Measurements from ENCODE around the gene LYST. TPM values are rescaled to one million over a fixed set of nuclear protein-coding genes. Genes with fewer than 3 reads are reported as not detected.

LYST gene
- total RNA-seq, 1 experiment from 2014 or later, result 23.9 TPM

DNA sequence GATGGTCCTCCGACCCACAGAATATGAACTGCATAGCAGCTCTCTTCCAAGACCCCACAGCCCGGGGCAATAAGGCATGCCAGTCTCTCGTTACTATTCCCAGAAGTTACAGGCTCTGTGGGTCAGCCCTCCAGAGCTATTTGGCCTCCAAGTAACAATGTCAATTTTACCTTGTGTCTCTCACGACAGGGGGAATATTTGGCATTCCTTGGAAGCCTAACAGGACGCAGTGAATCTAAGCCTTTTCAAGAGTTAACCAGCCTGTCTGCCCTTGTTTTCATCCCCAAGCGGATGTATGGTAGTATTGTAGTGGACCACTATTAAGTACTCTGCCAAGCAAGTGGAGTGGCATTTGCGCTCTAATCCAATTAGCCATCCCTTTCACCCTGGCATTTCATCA, 192.7 kb downstream of the LYST start:
- TF ChIP-seq, protein P1, sequence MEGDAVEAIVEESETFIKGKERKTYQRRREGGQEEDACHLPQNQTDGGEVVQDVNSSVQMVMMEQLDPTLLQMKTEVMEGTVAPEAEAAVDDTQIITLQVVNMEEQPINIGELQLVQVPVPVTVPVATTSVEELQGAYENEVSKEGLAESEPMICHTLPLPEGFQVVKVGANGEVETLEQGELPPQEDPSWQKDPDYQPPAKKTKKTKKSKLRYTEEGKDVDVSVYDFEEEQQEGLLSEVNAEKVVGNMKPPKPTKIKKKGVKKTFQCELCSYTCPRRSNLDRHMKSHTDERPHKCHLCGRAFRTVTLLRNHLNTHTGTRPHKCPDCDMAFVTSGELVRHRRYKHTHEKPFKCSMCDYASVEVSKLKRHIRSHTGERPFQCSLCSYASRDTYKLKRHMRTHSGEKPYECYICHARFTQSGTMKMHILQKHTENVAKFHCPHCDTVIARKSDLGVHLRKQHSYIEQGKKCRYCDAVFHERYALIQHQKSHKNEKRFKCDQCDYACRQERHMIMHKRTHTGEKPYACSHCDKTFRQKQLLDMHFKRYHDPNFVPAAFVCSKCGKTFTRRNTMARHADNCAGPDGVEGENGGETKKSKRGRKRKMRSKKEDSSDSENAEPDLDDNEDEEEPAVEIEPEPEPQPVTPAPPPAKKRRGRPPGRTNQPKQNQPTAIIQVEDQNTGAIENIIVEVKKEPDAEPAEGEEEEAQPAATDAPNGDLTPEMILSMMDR (IDR thresholded peaks at IDR 0.05; ENCODE audit: unreplicated experiment), result no peak
- Mint-ChIP-seq H3K27me3 (ENCODE audit: insufficient read depth, unreplicated experiment) (no peaks in the 10 kb centered on the region), H3K9me3 (ENCODE audit: unreplicated experiment) (peaks cover 53% of the 10 kb centered on the region), H3K27ac (ENCODE audit: low read depth, unreplicated experiment) (peak overlapping the region; percentile 87), H3K4me3 (ENCODE audit: unreplicated experiment) (no peak overlapping the region), H3K36me3 (ENCODE audit: insufficient read depth, unreplicated experiment) (peaks cover 40% of the 10 kb centered on the region), H3K4me1 (ENCODE audit: insufficient read depth, unreplicated experiment) (peaks cover 6% of the 10 kb centered on the region)
- CTCF ChIA-PET, result interaction anchor here (0.7 kb wide), 1 partner anchor 59 kb away, joined by 6 read pairs; no protein-coding TSS in a partner anchor
- DNase-seq (ENCODE audit: unreplicated experiment), result no peak
- no TSS peak for BruUV-seq (replicated peaks)
- POLR2A ChIA-PET, result interaction anchor here (0.6 to 1.1 kb wide), 3 partner anchors 16 to 168 kb away, joined by 3 to 4 read pairs (median 4); no protein-coding TSS in a partner anchor
- intact Hi-C loops (cut with micrococcal nuclease), result no loop called here

DNA sequence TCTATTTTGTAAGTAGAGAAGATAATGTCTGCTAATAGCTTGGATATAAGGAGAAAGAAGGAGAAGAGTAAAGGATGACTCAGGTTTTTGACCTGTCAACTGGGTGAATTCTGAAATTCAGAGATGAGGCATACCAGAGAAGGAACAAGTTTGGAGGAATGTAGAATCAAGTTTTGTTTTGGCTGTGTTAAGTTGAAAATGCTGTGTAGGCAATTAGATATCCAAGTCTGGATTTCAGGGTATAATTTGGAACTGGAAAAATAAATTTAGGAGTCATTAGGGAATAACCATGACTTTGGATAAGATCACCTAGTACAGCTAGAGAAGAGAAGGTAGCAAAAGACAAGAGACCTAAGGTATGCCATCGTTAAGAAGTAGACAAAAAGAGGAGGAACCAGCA, 194.7 kb downstream of the LYST start:
- intact Hi-C loops (cut with micrococcal nuclease), result no loop called here
- Mint-ChIP-seq H3K4me3 (ENCODE audit: unreplicated experiment) (no peak overlapping the region), H3K27me3 (ENCODE audit: insufficient read depth, unreplicated experiment) (no peaks in the 10 kb centered on the region), H3K36me3 (ENCODE audit: insufficient read depth, unreplicated experiment) (peaks cover 40% of the 10 kb centered on the region), H3K4me1 (ENCODE audit: insufficient read depth, unreplicated experiment) (peaks cover 6% of the 10 kb centered on the region), H3K9me3 (ENCODE audit: unreplicated experiment) (peaks cover 53% of the 10 kb centered on the region), H3K27ac (ENCODE audit: low read depth, unreplicated experiment) (peak overlapping the region; percentile 0)
- ChIA-PET CTCF (no interaction called here), POLR2A (interaction anchor here (0.8 to 1.5 kb wide), 2 partner anchors 13 to 168 kb away, joined by 3 to 4 read pairs; partner anchors contain the start of gene B3GALNT2)
- TF ChIP-seq, protein P1 (IDR thresholded peaks at IDR 0.05; ENCODE audit: unreplicated experiment), result no peak
- no peak for DNase-seq (ENCODE audit: unreplicated experiment)
- no TSS peak for BruUV-seq (replicated peaks)

DNA sequence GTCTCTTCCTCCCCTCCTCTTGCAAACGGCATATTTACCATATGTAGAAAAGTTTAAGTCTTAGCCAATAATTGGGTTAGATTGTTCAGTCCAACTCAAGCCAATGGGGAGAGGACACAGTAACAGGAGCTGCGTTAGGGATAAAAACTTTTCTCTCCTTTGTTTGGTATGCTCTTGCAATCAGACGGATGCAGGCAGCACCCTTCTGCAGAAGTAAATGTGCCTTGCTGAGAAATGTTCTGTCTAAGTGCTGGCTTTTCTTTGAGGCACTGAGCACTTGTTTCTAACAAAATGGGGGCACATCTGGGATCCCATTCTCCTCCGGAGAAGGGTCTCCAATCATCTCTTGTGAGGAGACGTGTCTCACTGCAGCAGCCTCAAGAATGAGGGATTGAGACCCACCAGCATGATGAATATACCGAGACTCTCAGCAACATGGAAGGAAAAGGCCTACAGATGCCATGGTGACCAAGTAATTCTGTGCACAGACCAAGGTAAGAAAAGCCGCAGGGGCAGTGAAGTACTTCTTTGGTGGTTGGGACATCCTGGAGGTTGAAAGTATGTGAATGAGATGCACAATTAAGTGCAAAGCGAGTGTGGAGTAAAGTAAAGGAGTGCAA, 196.4 kb downstream of the LYST start:
- Mint-ChIP-seq H3K4me1 (ENCODE audit: insufficient read depth, unreplicated experiment) (peaks cover 5% of the 10 kb centered on the region), H3K4me3 (ENCODE audit: unreplicated experiment) (no peak overlapping the region), H3K27ac (ENCODE audit: low read depth, unreplicated experiment) (peak overlapping the region; percentile 24), H3K27me3 (ENCODE audit: insufficient read depth, unreplicated experiment) (no peaks in the 10 kb centered on the region), H3K36me3 (ENCODE audit: insufficient read depth, unreplicated experiment) (peaks cover 27% of the 10 kb centered on the region), H3K9me3 (ENCODE audit: unreplicated experiment) (peaks cover 51% of the 10 kb centered on the region)
- CTCF ChIA-PET, result interaction anchor here (1.3 kb wide), 1 partner anchor 9 kb away, joined by 5 read pairs; no protein-coding TSS in a partner anchor
- TF ChIP-seq, protein P1 (IDR thresholded peaks at IDR 0.05; ENCODE audit: unreplicated experiment), result no peak
- POLR2A ChIA-PET, result no interaction called here
- intact Hi-C loops (cut with micrococcal nuclease), result no loop called here
- DNase-seq (ENCODE audit: unreplicated experiment), result no peak
- BruUV-seq (replicated peaks), result no TSS peak

DNA sequence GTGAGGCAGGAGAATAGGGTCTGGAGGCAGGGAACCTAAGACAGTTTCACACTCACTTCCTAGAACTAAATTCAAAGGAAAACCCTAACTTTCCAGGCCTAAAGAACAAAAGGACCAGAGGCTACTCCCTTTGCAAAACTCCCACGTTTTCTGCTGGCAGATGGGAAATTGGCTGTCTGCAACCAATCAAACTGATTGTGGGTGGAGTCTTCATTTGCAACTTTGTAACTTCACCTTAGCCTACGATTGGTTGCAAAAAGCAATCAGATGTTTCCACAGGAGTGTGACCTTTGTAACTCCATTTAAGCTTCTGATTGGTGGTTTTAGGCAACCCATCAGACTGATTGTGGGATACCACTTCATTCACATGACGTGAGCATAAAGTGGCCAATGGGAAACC, 197.4 kb downstream of the LYST start:
- no TSS peak for BruUV-seq (replicated peaks)
- H3K27ac Mint-ChIP-seq (ENCODE audit: low read depth, unreplicated experiment), result no peak overlapping the region
- POLR2A ChIA-PET, result no interaction called here
- H3K9me3 Mint-ChIP-seq (ENCODE audit: unreplicated experiment), result peaks cover 45% of the 10 kb centered on the region
- H3K27me3 Mint-ChIP-seq (ENCODE audit: insufficient read depth, unreplicated experiment), result no peaks in the 10 kb centered on the region
- H3K4me1 Mint-ChIP-seq (ENCODE audit: insufficient read depth, unreplicated experiment), result no peaks in the 10 kb centered on the region
- H3K4me3 Mint-ChIP-seq (ENCODE audit: unreplicated experiment), result no peak overlapping the region
- DNase-seq (ENCODE audit: unreplicated experiment), result no peak
- intact Hi-C loops (cut with micrococcal nuclease), result no loop called here
- CTCF ChIA-PET, result no interaction called here
- TF ChIP-seq, protein P1 (IDR thresholded peaks at IDR 0.05; ENCODE audit: unreplicated experiment), result no peak
- peaks cover 17% of the 10 kb centered on the region for H3K36me3 Mint-ChIP-seq (ENCODE audit: insufficient read depth, unreplicated experiment)
